SK-N-SH (cell line): ENCODE results near the gene MUC2. TPM values are rescaled to one million over a fixed set of nuclear protein-coding genes. Genes with fewer than 3 reads are reported as not detected.

Experiments used
- CTCF ChIA-PET: fragments of 300-600, 350-600 bp; formaldehyde crosslinking; extraction: SDS; loops from one replicate; lab custom pipeline; 2021; lab: Yijun Ruan, JAX
- POLR2A ChIA-PET: fragments of 350-600 bp; sonication (Branson Sonifier 250); formaldehyde crosslinking; extraction: SDS; loops from one replicate; lab custom pipeline; 2020; ENCODE audit warnings: antibody characterized with exemption, inconsistent platforms; lab: Yijun Ruan, JAX
- DNase-seq: peaks from one replicate; pipeline ENCODE4 v3.0.0; 2012
- H2AFZ ChIP-seq: fragments of 200-600 bp; sonication (generic); 2 replicates; pipeline ENCODE4 v1.8.1; 2016; ENCODE audit warnings: antibody characterized with exemption, mild to moderate bottlenecking, low read depth
- H3F3A ChIP-seq: fragments of 200-600 bp; sonication (generic); replicated peaks from 2 replicates; pipeline ENCODE3; 2016; ENCODE audit warnings: antibody characterized with exemption, mild to moderate bottlenecking; ENCODE audit not compliant: insufficient read depth
- H3K27ac ChIP-seq, 2 experiments: fragments of 200-500 bp in 1 of 2; fragments of 200-600 bp in 1 of 2; sonication (Bioruptor generic) in 1 of 2; sonication (generic), shearing (Covaris generic) in 1 of 2; 2 replicates each; pipeline versions ENCODE4 v1.5.1 to v1.6.1; 2014 to 2016; ENCODE audit warnings: low read depth in 2 of 2, inconsistent platforms in 1 of 2, low read length in 1 of 2, mild to moderate bottlenecking in 1 of 2, mixed read lengths in 1 of 2
- H3K27me3 ChIP-seq: fragments of 200-600 bp; sonication (generic), shearing (Covaris generic); 2 replicates; pipeline ENCODE4 v1.6.1; 2016; ENCODE audit warnings: mixed run types; ENCODE audit not compliant: insufficient read depth
- H3K36me3 ChIP-seq, 2 experiments: fragments of 200-500 bp in 1 of 2; fragments of 200-600 bp in 1 of 2; sonication (Bioruptor generic) in 1 of 2; sonication (generic) in 1 of 2; replicated peaks in 1 of 2; 2 replicates each; pipeline versions ENCODE3 to v1.5.1; 2014 to 2016; ENCODE audit warnings: low read length in 1 of 2, mild to moderate bottlenecking in 1 of 2; ENCODE audit not compliant: insufficient read depth in 2 of 2, control insufficient read depth in 1 of 2
- H3K4me1 ChIP-seq, 2 experiments: fragments of 200-500 bp in 1 of 2; fragments of 200-600 bp in 1 of 2; sonication (Bioruptor generic) in 1 of 2; sonication (generic), shearing (Covaris generic) in 1 of 2; 2 replicates each; pipeline versions ENCODE4 v1.5.1 to v1.6.1; 2014 to 2016; ENCODE audit warnings: low read depth in 1 of 2, low read length in 1 of 2, mixed run types in 1 of 2; ENCODE audit not compliant: insufficient read depth in 2 of 2, control insufficient read depth in 1 of 2
- H3K4me2 ChIP-seq: fragments of 200-600 bp; sonication (generic), shearing (Covaris generic); 2 replicates; pipeline ENCODE4 v1.6.1; 2017; ENCODE audit warnings: mixed run types
- H3K4me3 ChIP-seq, 2 experiments: fragments of 200-500 bp in 1 of 2; fragments of 200-600 bp in 1 of 2; sonication (Bioruptor generic) in 1 of 2; sonication (generic), shearing (Covaris generic) in 1 of 2; 2 replicates each; pipeline versions ENCODE4 v1.5.1 to v1.8.1; 2014 to 2016; ENCODE audit warnings: low read depth in 2 of 2, inconsistent platforms in 1 of 2, low read length in 1 of 2, mild to moderate bottlenecking in 1 of 2, mixed read lengths in 1 of 2, moderate library complexity in 1 of 2
- H3K79me2 ChIP-seq: fragments of 200-600 bp; sonication (generic); 2 replicates; pipeline ENCODE4 v1.8.1; 2017; ENCODE audit warnings: mild to moderate bottlenecking; ENCODE audit not compliant: insufficient read depth
- H3K9ac ChIP-seq: fragments of 200-600 bp; sonication (generic); 2 replicates; pipeline ENCODE4 v1.6.1; 2017; ENCODE audit warnings: mixed run types
- H3K9me2 ChIP-seq: fragments of 200-600 bp; sonication (generic); 2 replicates; pipeline ENCODE4 v1.6.1; 2017; ENCODE audit warnings: mixed run types
- H3K9me3 ChIP-seq: fragments of 200-600 bp; sonication (generic); 2 replicates; pipeline ENCODE4 v1.6.1; 2017; ENCODE audit warnings: mixed run types, mild to moderate bottlenecking, moderate library complexity
- H4K20me1 ChIP-seq: fragments of 200-600 bp; sonication (generic); 2 replicates; pipeline ENCODE4 v1.6.1; 2017; ENCODE audit warnings: mild to moderate bottlenecking, mixed run types; ENCODE audit not compliant: insufficient read depth
- ELF1 ChIP-seq: IDR thresholded peaks from 2 replicates; pipeline ENCODE4 v1.4.0; 2012
- EP300 ChIP-seq, 2 experiments: IDR thresholded peaks; 2 replicates each; pipeline versions ENCODE4 v1.4.0 to v1.6.1; 2012; ENCODE audit warnings: borderline replicate concordance in 1 of 2, low read depth in 1 of 2, low read length in 1 of 2
- FOXJ3 ChIP-seq: sonication (generic); formaldehyde crosslinking; IDR thresholded peaks from 2 replicates; pipeline ENCODE4 v1.5.1; 2020; ENCODE audit warnings: mild to moderate bottlenecking, missing genetic modification reagents
- GATA2 ChIP-seq: sonication (generic); formaldehyde crosslinking; IDR thresholded peaks from 2 replicates; pipeline ENCODE4 v1.5.0; 2020; ENCODE audit warnings: mild to moderate bottlenecking, missing genetic modification reagents
- MEF2A ChIP-seq: IDR thresholded peaks from 2 replicates; pipeline ENCODE4 v1.4.0; 2012; ENCODE audit warnings: low read depth, borderline replicate concordance
- NFIC ChIP-seq: IDR thresholded peaks from 2 replicates; pipeline ENCODE4 v1.4.0; 2012; ENCODE audit warnings: borderline replicate concordance
- NRF1 ChIP-seq: IDR thresholded peaks from 2 replicates; pipeline ENCODE4 v1.6.1; 2012; ENCODE audit warnings: low read depth, mild to moderate bottlenecking, low read length
- POLR2AphosphoS5 ChIP-seq: IDR thresholded peaks from 2 replicates; pipeline ENCODE4 v1.6.1; 2012; ENCODE audit warnings: low read depth, low read length
- RAD21 ChIP-seq: IDR thresholded peaks from 2 replicates; pipeline ENCODE4 v1.6.1; 2012; ENCODE audit warnings: mild to moderate bottlenecking, low read length
- RCOR1 ChIP-seq: fragments of 150-350 bp; IDR thresholded peaks from 2 replicates; pipeline ENCODE4 v1.6.1; 2017; ENCODE audit warnings: antibody characterized with exemption, low read length
- REST ChIP-seq: IDR thresholded peaks from 2 replicates; pipeline ENCODE4 v1.6.1; 2012; ENCODE audit warnings: mild to moderate bottlenecking, low read depth, low read length, moderate library complexity
- RFX5 ChIP-seq: IDR thresholded peaks from 2 replicates; pipeline ENCODE4 v1.6.1; 2012; ENCODE audit warnings: mild to moderate bottlenecking, improper control_type of control experiment, low read length
- RXRA ChIP-seq: IDR thresholded peaks from 2 replicates; pipeline ENCODE4 v1.4.0; 2012; ENCODE audit warnings: low read depth, mild to moderate bottlenecking, borderline replicate concordance
- SIN3A ChIP-seq: IDR thresholded peaks from 2 replicates; pipeline ENCODE4 v1.6.1; 2012; ENCODE audit warnings: low read depth, mild to moderate bottlenecking, low read length, moderate library complexity, borderline replicate concordance
- TAF1 ChIP-seq: IDR thresholded peaks from 2 replicates; pipeline ENCODE4 v1.6.1; 2012; ENCODE audit warnings: low read depth, mild to moderate bottlenecking, low read length, moderate library complexity, borderline replicate concordance
- TCF12 ChIP-seq: IDR thresholded peaks from 2 replicates; pipeline ENCODE4 v1.4.0; 2012
- YY1 ChIP-seq: IDR thresholded peaks from 2 replicates; pipeline ENCODE4 v1.4.0; 2012; ENCODE audit warnings: low read depth, mild to moderate bottlenecking
- WGBS: methylation state at CpG from one replicate; pipeline ENCODE4 v1.1.6; 2017; ENCODE audit warnings: low lambda C conversion rate; 5-methylcytosine and 5-hydroxymethylcytosine counted together
- polyA plus RNA-seq, 3 experiments: library from polyadenylated mRNA; depleted of rRNA; stranded (reverse); fragments of >200 nt; gene quantifications; 2 replicates each; pipeline ENCODE4 v1.2.3, GENCODE V29; 2012

MUC2 gene
- polyA plus RNA-seq, 1 of the 3 experiments (the other 2 are of a cell fraction) = not detected

GRCh38 chr11:1101318-1102089 lies 26.8 kb downstream of the MUC2 start:
- no peak overlapping the region for H2AFZ ChIP-seq
- no peaks in the 10 kb centered on the region for H3K36me3 ChIP-seq
- 47% methylated on average over 20 of the region's 50 CpGs for WGBS
- H3K27ac ChIP-seq = no peak overlapping the region
- TF ChIP-seq POLR2AphosphoS5 (no peak), NFIC (no peak), FOXJ3 (CRISPR knock-in tag) (no peak), MEF2A (no peak), REST (no peak), RCOR1 (no peak), RXRA (no peak), YY1 (no peak), GATA2 (CRISPR knock-in tag) (no peak), RAD21 (no peak), ELF1 (no peak), EP300 (IDR thresholded peaks at IDR 0.05; ENCODE audit: borderline replicate concordance in 1 of 2, low read depth in 1 of 2, low read length in 1 of 2) (no peak), TAF1 (no peak), TCF12 (no peak), RFX5 (no peak), SIN3A (no peak), NRF1 (no peak)
- no peak overlapping the region for H3K9ac ChIP-seq
- no peak overlapping the region for H3K4me2 ChIP-seq
- no peaks in the 10 kb centered on the region for H3K79me2 ChIP-seq
- no peaks in the 10 kb centered on the region for H4K20me1 ChIP-seq
- H3F3A ChIP-seq = no peaks in the 10 kb centered on the region
- H3K4me3 ChIP-seq = no peak overlapping the region
- H3K27me3 ChIP-seq = no peaks in the 10 kb centered on the region
- POLR2A ChIA-PET = no interaction called here
- H3K9me3 ChIP-seq = no peaks in the 10 kb centered on the region
- DNase-seq = no peak
- CTCF ChIA-PET = no interaction called here
- no peaks in the 10 kb centered on the region for H3K9me2 ChIP-seq
- H3K4me1 ChIP-seq = no peaks in the 10 kb centered on the region
